Liver (tissue), 9 donors: ENCODE data around the gene FYB1. TPM values are rescaled to one million over a fixed set of nuclear protein-coding genes. Genes with fewer than 3 reads are reported as not detected.
"Not testable (repeated sequence)": the region's sequence is repeated elsewhere in the genome, so short reads cannot be mapped to it uniquely, and the experiment has no call there.

Source experiments
- DNase-seq: peaks from one replicate; pipeline ENCODE4 v3.0.0-alpha.2; 2017; ENCODE audit warnings: low spot score
- H3K27ac ChIP-seq, 2 donors: one replicate each; pipeline ENCODE4 v1.7.0; 2013; ENCODE audit warnings: inconsistent platforms in 2 of 2, low read length in 2 of 2, control low read depth in 1 of 2, low read depth in 1 of 2, mild to moderate bottlenecking in 1 of 2
- H3K27me3 ChIP-seq, 4 donors: one replicate each; pipeline versions ENCODE4 v1.6.1 to v1.7.0; 2013; ENCODE audit warnings: low read length in 3 of 4, inconsistent platforms in 1 of 4, mild to moderate bottlenecking in 1 of 4, moderate library complexity in 1 of 4; ENCODE audit not compliant: control insufficient read depth in 4 of 4, insufficient read depth in 4 of 4
- H3K36me3 ChIP-seq, 4 donors: one replicate each; pipeline versions ENCODE4 v1.6.1 to v1.7.0; 2013; ENCODE audit warnings: low read length in 3 of 4, mild to moderate bottlenecking in 3 of 4, low read depth in 1 of 4, moderate library complexity in 1 of 4; ENCODE audit not compliant: control insufficient read depth in 4 of 4, insufficient read depth in 3 of 4
- H3K4me1 ChIP-seq, 4 donors: one replicate each; pipeline versions ENCODE4 v1.6.1 to v1.7.0; 2013; ENCODE audit warnings: low read length in 3 of 4, mild to moderate bottlenecking in 3 of 4, moderate library complexity in 1 of 4; ENCODE audit not compliant: control insufficient read depth in 4 of 4, insufficient read depth in 4 of 4
- H3K4me3 ChIP-seq, 3 donors: one replicate each; pipeline versions ENCODE4 v1.6.1 to v1.7.0; 2013; ENCODE audit warnings: low read length in 3 of 3, control low read depth in 1 of 3, low read depth in 1 of 3, mild to moderate bottlenecking in 1 of 3
- H3K9ac ChIP-seq, 2 donors: one replicate each; pipeline ENCODE4 v1.7.0; 2013; ENCODE audit warnings: low read length in 2 of 2, mild to moderate bottlenecking in 2 of 2, moderate library complexity in 2 of 2, control low read depth in 1 of 2, low read depth in 1 of 2
- H3K9me3 ChIP-seq, 4 donors: one replicate each; pipeline versions ENCODE4 v1.6.1 to v1.7.0; 2013; ENCODE audit warnings: low read length in 3 of 4; ENCODE audit not compliant: control insufficient read depth in 4 of 4
- EGR1 ChIP-seq, 2 donors: IDR thresholded peaks; 2 replicates each; pipeline ENCODE4 v1.6.1; 2016 to 2018; ENCODE audit warnings: antibody characterized with exemption in 2 of 2, low read depth in 2 of 2
- GABPA ChIP-seq, 2 donors: IDR thresholded peaks in 1 of 2; conservative IDR thresholded peaks in 1 of 2; 2 replicates each; pipeline ENCODE4 v1.6.1; 2016; ENCODE audit warnings: antibody characterized with exemption in 2 of 2, mild to moderate bottlenecking in 1 of 2, moderate library complexity in 1 of 2
- HNF4A ChIP-seq, 2 donors: conservative IDR thresholded peaks; 2 replicates each; pipeline ENCODE4 v1.6.1; 2016; ENCODE audit warnings: antibody characterized with exemption in 2 of 2, mild to moderate bottlenecking in 2 of 2
- RXRA ChIP-seq, 2 donors: IDR thresholded peaks; 2 replicates each; pipeline ENCODE4 v1.6.1; 2017 to 2018; ENCODE audit warnings: antibody characterized with exemption in 2 of 2, mild to moderate bottlenecking in 1 of 2
- SP1 ChIP-seq: IDR thresholded peaks from 2 replicates; pipeline ENCODE4 v1.6.1; 2018; ENCODE audit warnings: antibody characterized with exemption, mild to moderate bottlenecking
- YY1 ChIP-seq: IDR thresholded peaks from 2 replicates; pipeline ENCODE4 v1.6.1; 2016; ENCODE audit warnings: antibody characterized with exemption, mild to moderate bottlenecking
- WGBS: extraction: QIAGEN DNeasy Blood & Tissue Kit; methylation state at CpG from one replicate; pipeline ENCODE4 v1.1.7; 2013; 5-methylcytosine and 5-hydroxymethylcytosine counted together
- polyA plus RNA-seq, 2 donors: library from polyadenylated mRNA; stranded (reverse) in 1 of 2; unstranded in 1 of 2; fragments of 200-250 nt in 1 of 2; fragments of >200 nt in 1 of 2; fragmentation: Nextera tagmentation in 1 of 2; extraction: Ambion mirVana in 1 of 2; gene quantifications; one replicate each; pipeline versions ENCODE4 v1.2.1 to v1.2.3, GENCODE V29; 2013 to 2015
- total RNA-seq, 2 donors: library from RNA; depleted of rRNA; stranded (reverse); fragments of >200 nt; gene quantifications; one replicate each; pipeline ENCODE4 v1.2.3, GENCODE V29; 2014
- TF ChIP-seq, protein P1 (sequence below): IDR thresholded peaks from 2 replicates; pipeline ENCODE4 v1.6.1; 2016; ENCODE audit warnings: antibody characterized with exemption
- TF ChIP-seq, protein P2 (sequence below): IDR thresholded peaks from 2 replicates; pipeline ENCODE4 v1.6.1; 2016; ENCODE audit warnings: antibody characterized with exemption
- donor health status: healthy.
- donor health status: healthy.
- donor health status: healthy.
- donor health status: healthy.
- donor health status: healthy.

FYB1 gene
- total and polyA plus RNA-seq, 4 donors, result 2.3 to 14.6 (median 6.9) TPM

DNA sequence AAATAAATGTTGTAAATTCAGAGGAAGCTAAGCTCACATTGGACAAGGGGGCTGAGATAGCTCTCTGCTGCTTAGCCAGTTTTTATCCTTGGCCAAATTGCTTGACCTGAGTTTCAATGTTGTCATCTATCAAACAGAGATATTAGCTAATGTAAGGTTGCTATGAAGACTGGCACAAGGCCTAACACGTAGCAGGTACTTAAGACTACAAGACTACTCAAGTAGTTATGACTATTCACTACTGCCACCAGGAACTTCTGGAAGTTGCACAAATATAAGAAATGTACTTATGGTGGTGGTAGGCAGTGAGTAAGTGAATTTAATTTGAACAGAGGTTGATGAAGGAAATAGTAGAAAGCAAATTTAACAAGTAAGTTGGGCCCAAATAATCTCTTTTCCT, 17.4 kb upstream of the FYB1 start:
- Histone ChIP-seq H3K4me3 (no peak overlapping the region), H3K9me3 (no peaks in the 10 kb centered on the region), H3K36me3 (no peaks in the 10 kb centered on the region), H3K27ac (no peak overlapping the region), H3K27me3 (no peaks in the 10 kb centered on the region), H3K4me1 (peaks cover 0 to under 1% (median 0%) of the 10 kb centered on the region in 4 donors), H3K9ac (no peak overlapping the region)
- no peak for TF ChIP-seq SP1
- DNase-seq, result no peak
- 93% methylated on average over 1 of the region's 1 CpG for WGBS

DNA sequence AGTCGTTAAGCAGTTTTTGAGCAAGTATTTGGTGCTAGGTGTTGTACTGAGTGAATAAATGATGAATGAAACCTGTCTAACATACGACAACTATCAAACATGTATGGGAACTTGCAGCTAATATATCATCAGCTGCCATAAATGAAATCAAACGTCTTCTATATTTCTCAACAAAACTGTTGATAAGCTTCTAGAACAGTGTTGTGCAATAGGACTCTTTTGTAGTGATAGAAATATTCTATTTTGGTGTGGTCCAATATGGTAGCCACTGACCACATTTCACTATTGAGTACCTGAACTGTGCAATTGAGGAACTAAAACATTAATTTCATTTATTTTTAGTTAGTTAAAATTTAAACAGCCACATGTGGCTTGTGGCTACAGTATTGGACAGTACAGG, 16.3 kb upstream of the FYB1 start:
- Histone ChIP-seq H3K4me3 (no peak overlapping the region), H3K27ac (no peak overlapping the region), H3K9me3 (no peaks in the 10 kb centered on the region), H3K36me3 (no peaks in the 10 kb centered on the region), H3K9ac (no peak overlapping the region), H3K27me3 (no peaks in the 10 kb centered on the region), H3K4me1 (peaks cover 0 to 1% (median 0%) of the 10 kb centered on the region in 4 donors)
- WGBS, result 67% methylated on average over 3 of the region's 3 CpGs
- TF ChIP-seq YY1, result no peak
- DNase-seq, result no peak

DNA sequence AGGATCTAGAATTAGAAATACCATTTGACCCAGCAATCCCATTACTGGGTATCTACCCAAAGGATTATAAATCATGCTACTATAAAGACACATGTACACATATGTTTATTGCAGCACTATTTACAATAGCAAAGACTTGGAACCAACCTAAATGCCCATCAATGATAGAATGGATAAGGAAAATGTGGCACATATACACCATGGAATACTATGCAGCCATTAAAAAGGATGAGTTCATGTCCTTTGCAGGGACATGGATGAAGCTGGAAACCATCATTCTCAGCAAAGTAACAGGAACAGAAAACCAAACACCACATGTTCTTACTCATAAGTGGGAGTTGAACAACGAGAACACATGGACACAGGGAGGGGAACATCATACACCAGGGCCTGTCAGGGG, 15.1 kb upstream of the FYB1 start:
- not testable (repeated sequence) for H3K4me1 ChIP-seq, H3K4me3 ChIP-seq, H3K36me3 ChIP-seq, H3K9me3 ChIP-seq, H3K9ac ChIP-seq, H3K27ac ChIP-seq, DNase-seq, H3K27me3 ChIP-seq
- 79% methylated on average over 1 of the region's 1 CpG for WGBS

DNA sequence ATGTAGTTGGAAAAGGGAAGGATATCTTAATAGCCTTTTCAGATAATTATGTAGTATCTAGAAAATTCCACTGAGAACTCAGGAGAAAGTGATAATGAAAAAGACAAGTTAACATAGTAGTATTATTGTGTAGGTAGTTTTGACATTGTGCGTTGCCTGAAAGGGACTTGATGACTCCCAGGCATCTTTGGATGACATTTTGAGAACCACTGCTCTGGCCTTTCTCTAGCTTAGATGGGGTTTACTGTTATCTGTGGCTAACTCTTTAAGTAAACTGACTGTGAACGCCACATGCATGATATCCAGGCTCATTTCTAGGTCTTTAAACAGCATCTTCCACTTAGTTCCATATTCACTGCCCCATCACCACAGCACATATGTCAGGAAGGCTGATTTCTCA, 14.4 kb upstream of the FYB1 start:
- no peak overlapping the region for H3K4me3 ChIP-seq
- H3K36me3 ChIP-seq, result no peaks in the 10 kb centered on the region
- no peak for DNase-seq
- H3K27ac ChIP-seq, result no peak overlapping the region
- no peaks in the 10 kb centered on the region for H3K27me3 ChIP-seq
- TF ChIP-seq GABPA (IDR thresholded peaks at IDR 0.05 in 1 of 2, conservative IDR thresholded peaks at IDR 0.05 in 1 of 2), result no peak
- TF ChIP-seq, protein P1, sequence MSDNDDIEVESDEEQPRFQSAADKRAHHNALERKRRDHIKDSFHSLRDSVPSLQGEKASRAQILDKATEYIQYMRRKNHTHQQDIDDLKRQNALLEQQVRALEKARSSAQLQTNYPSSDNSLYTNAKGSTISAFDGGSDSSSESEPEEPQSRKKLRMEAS, result no peak
- no peak for TF ChIP-seq RXRA (IDR thresholded peaks at IDR 0.05)
- no peak for TF ChIP-seq HNF4A (conservative IDR thresholded peaks at IDR 0.05)
- no peak for TF ChIP-seq EGR1 (IDR thresholded peaks at IDR 0.05; ENCODE audit: low read depth in 2 of 2)
- TF ChIP-seq, protein P2, sequence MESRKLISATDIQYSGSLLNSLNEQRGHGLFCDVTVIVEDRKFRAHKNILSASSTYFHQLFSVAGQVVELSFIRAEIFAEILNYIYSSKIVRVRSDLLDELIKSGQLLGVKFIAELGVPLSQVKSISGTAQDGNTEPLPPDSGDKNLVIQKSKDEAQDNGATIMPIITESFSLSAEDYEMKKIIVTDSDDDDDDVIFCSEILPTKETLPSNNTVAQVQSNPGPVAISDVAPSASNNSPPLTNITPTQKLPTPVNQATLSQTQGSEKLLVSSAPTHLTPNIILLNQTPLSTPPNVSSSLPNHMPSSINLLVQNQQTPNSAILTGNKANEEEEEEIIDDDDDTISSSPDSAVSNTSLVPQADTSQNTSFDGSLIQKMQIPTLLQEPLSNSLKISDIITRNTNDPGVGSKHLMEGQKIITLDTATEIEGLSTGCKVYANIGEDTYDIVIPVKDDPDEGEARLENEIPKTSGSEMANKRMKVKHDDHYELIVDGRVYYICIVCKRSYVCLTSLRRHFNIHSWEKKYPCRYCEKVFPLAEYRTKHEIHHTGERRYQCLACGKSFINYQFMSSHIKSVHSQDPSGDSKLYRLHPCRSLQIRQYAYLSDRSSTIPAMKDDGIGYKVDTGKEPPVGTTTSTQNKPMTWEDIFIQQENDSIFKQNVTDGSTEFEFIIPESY, result no peak
- no peak for TF ChIP-seq YY1
- no peak for TF ChIP-seq SP1
- H3K9ac ChIP-seq, result no peak overlapping the region
- H3K9me3 ChIP-seq, result no peaks in the 10 kb centered on the region
- H3K4me1 ChIP-seq, result peaks cover 0 to 1% (median 0%) of the 10 kb centered on the region in 4 donors
- 82% methylated on average over 2 of the region's 2 CpGs for WGBS
